ENCODE results near the gene CMTM4.

GRCh38 chr16:66605979-66606751, 90.4 kb downstream of the CMTM4 start:
- TF ChIP-seq CTCF (conservative IDR thresholded peaks at IDR 0.05) (no peak), ZFX (IDR thresholded peaks at IDR 0.05) (no peak)
